Adrenal gland (tissue), 12 donors: Measurements from ENCODE around the gene ITGBL1. TPM values are rescaled to one million over a fixed set of nuclear protein-coding genes. Genes with fewer than 3 reads are reported as not detected.

Experiments used
- DNase-seq, 7 donors: peaks; one replicate each; pipeline ENCODE4 v3.0.0-alpha.2; 2019 to 2020
- H3K27ac ChIP-seq, 5 donors: fragments of 200-600 bp; sonication (generic) in 4 of 5; 1 replicate in 3 of 5; 2 replicates in 2 of 5; pipeline versions ENCODE4 v1.5.1 to v1.8.0; 2016 to 2020; ENCODE audit warnings: mild to moderate bottlenecking in 1 of 5
- H3K27me3 ChIP-seq: fragments of 200-600 bp; 2 replicates; pipeline ENCODE4 v1.8.0; 2021
- H3K36me3 ChIP-seq, 2 donors: fragments of 200-600 bp; replicated peaks in 1 of 2; 1 replicate in 1 of 2; 2 replicates in 1 of 2; pipeline versions ENCODE4 v1.5.1 to v1.8.0; 2018 to 2022
- H3K4me1 ChIP-seq, 2 donors: fragments of 200-600 bp; replicated peaks in 1 of 2; 1 replicate in 1 of 2; 2 replicates in 1 of 2; pipeline versions ENCODE4 v1.5.1 to v1.8.0; 2018 to 2021
- H3K4me3 ChIP-seq, 4 donors: fragments of 200-600 bp; sonication (generic) in 3 of 4; one replicate each; pipeline ENCODE4 v1.5.1; 2016 to 2018
- H3K9me3 ChIP-seq, 3 donors: fragments of 200-600 bp; sonication (generic) in 1 of 3; replicated peaks in 1 of 3; 1 replicate in 2 of 3; 2 replicates in 1 of 3; pipeline versions ENCODE4 v1.5.1 to v1.8.0; 2016 to 2021
- POLR2A ChIP-seq, 2 donors: fragments of 450-650 bp; IDR thresholded peaks; one replicate each; pipeline ENCODE4 v1.6.1; 2017; ENCODE audit warnings: antibody characterized with exemption in 2 of 2, mild to moderate bottlenecking in 2 of 2, moderate library complexity in 1 of 2
- WGBS, 4 donors: extraction: QIAGEN DNeasy Blood & Tissue Kit in 2 of 4; methylation state at CpG; one replicate each; pipeline versions ENCODE4 v1.1.5 to v1.1.7; 2013 to 2017; 5-methylcytosine and 5-hydroxymethylcytosine counted together
- intact Hi-C, 2 donors: fragments of 100-400 bp; cut with DNase I; formaldehyde crosslinking; loops; one replicate each; pipeline versions ENCODE4 v1.14.1 to v1.15.0; 2022 to 2023
- polyA plus RNA-seq, 3 donors: library from polyadenylated mRNA; stranded (reverse); fragments of 200-250 nt in 2 of 3; fragments of 350-450 nt in 1 of 3; fragmentation: Illumina TruSeq in 1 of 3; extraction: RNeasy Lipid Tissue Mini Kit (QIAGEN cat#74804) in 1 of 3; gene quantifications; one replicate each; pipeline ENCODE4 v1.2.3, GENCODE V29; 2013 to 2014
- total RNA-seq, 9 donors: library from RNA; depleted of rRNA in 4 of 9; stranded (reverse); fragments of >200 nt in 4 of 9; fragments of 120-200 nt in 1 of 9; fragmentation: NEBNext Ultra II Directional in 1 of 9; extraction: Animal tissue kit (Norgen Biotek cat#: 25700) in 1 of 9; gene quantifications; one replicate each; pipeline versions ENCODE4 v1.1.0 to v1.2.4, GENCODE V29; 2013 to 2023
- TF ChIP-seq, protein P1 (sequence below), 6 experiments: fragments of 450-650 bp in 4 of 6; fragments of 200-600 bp in 2 of 6; sonication (generic) in 1 of 6; IDR thresholded peaks; 1 replicate in 5 of 6; 2 replicates in 1 of 6; pipeline versions ENCODE4 v1.5.1 to v1.8.0; 2016 to 2021; ENCODE audit warnings: antibody characterized with exemption in 6 of 6, mild to moderate bottlenecking in 2 of 6, moderate library complexity in 1 of 6
- donor health status: healthy with polysubstance abuse.
- donor health status: Bipolar disorder and iron deficiency.
- donor health status: DM: yes; HTN: yes; CAD: no.
- donor health status: DM: no; HTN: no; CAD: no.
- donor health status: DM: no; HTN: no; CAD: no.
- donor health status: DM: yes; HTN: yes; CAD: no.

ITGBL1 gene
- total and polyA plus RNA-seq, 12 donors = 1.4 to 8.3 (median 4.8) TPM

DNA sequence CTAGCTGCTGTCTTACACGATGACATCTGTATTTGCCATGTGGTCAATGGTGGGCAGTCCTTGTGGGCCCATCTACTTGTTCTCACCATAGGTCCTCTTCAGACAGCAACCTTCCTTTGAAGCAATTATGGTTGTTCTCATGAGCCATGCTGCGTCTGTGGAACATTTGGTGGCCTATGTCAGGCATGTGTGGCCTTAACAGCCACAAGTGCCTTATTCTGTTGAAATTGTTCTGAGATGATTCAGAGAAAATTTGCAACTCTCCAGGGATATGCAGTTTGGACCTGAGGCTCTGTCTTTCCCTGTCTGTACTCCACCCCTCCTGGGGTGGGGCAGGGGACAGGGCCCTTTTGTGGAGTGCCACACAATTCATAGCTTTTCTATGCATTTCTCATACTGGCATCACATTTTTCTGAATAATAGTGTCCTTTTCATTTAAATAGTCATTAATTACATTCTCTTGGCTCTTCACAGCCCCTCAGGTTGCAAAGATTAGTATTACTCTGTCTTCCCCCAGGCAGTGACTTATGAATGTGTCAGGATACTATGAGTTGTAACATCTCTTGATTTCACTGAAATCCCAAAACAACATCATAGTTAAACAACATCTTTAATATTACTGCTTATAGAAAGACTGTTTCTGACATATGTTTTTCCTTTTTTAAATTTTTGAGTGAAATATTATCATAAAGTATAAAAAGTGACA, 102.1 kb downstream of the ITGBL1 start:
- TF ChIP-seq, protein P1, sequence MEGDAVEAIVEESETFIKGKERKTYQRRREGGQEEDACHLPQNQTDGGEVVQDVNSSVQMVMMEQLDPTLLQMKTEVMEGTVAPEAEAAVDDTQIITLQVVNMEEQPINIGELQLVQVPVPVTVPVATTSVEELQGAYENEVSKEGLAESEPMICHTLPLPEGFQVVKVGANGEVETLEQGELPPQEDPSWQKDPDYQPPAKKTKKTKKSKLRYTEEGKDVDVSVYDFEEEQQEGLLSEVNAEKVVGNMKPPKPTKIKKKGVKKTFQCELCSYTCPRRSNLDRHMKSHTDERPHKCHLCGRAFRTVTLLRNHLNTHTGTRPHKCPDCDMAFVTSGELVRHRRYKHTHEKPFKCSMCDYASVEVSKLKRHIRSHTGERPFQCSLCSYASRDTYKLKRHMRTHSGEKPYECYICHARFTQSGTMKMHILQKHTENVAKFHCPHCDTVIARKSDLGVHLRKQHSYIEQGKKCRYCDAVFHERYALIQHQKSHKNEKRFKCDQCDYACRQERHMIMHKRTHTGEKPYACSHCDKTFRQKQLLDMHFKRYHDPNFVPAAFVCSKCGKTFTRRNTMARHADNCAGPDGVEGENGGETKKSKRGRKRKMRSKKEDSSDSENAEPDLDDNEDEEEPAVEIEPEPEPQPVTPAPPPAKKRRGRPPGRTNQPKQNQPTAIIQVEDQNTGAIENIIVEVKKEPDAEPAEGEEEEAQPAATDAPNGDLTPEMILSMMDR (IDR thresholded peaks at IDR 0.05) = no peak
- no peak for TF ChIP-seq POLR2A (IDR thresholded peaks at IDR 0.05)
- Histone ChIP-seq H3K4me3 (no peak overlapping the region), H3K4me1 (no peaks in the 10 kb centered on the region), H3K9me3 (no peaks in the 10 kb centered on the region), H3K36me3 (no peaks in the 10 kb centered on the region), H3K27me3 (no peaks in the 10 kb centered on the region), H3K27ac (no peak overlapping the region)
- DNase-seq = no peak
- 88 to 98% (median 92%) methylated on average over 2 of the region's 2 CpGs for WGBS, 4 donors
- intact Hi-C loops = no loop called here

DNA sequence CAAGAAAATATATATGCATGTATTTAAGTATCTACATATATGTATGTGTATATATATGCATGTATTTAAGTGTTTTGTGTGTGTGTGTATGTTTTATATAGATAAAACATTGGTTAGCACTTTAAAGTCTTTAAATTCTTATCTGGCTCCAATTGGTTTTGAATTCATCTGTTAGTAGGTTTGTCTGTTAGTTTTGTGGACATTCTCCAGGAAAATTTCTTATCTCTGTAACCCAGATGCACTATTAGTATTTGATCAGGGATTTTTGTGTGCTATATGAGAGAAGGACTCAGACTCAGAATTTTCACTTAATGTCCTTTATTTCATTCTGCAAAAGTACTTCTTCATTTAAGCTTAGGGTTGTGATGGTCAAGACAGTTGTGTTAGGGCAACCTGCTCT, 103.1 kb downstream of the ITGBL1 start:
- H3K9me3 ChIP-seq = no peaks in the 10 kb centered on the region
- no peaks in the 10 kb centered on the region for H3K4me1 ChIP-seq
- no peaks in the 10 kb centered on the region for H3K36me3 ChIP-seq
- DNase-seq = no peak
- H3K27ac ChIP-seq = no peak overlapping the region
- intact Hi-C loops = no loop called here
- H3K4me3 ChIP-seq = no peak overlapping the region
- TF ChIP-seq, protein P1 (IDR thresholded peaks at IDR 0.05) = no peak
- no peak for TF ChIP-seq POLR2A (IDR thresholded peaks at IDR 0.05)
- H3K27me3 ChIP-seq = no peaks in the 10 kb centered on the region

DNA sequence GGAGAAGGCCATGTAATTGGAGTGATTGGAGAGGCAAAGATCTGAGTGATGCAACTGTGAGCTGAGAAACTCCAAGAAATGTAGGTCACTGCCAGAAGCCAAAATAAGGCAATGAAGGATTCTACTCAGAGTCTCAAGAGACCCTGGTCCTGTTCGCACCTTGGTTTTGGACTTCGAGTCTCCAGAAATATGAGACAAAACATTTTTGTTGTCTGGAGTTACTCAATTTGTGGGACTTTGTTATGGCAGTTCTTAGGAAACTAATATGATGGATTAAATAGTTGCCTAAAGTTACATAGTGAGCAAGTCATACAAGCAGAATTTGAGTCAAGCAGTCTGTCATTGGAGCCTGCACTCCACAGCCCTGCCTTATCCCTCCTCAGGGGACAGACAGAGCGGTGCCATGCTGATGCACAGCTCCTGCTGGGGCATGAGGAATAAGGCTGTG, 104.2 kb downstream of the ITGBL1 start:
- DNase-seq = no peak
- TF ChIP-seq, protein P1 (IDR thresholded peaks at IDR 0.05) = no peak
- WGBS, 4 donors = 75 to 91% (median 87%) methylated on average over 3 of the region's 3 CpGs
- H3K9me3 ChIP-seq = no peaks in the 10 kb centered on the region
- H3K27me3 ChIP-seq = no peaks in the 10 kb centered on the region
- intact Hi-C loops = no loop called here
- H3K36me3 ChIP-seq = no peaks in the 10 kb centered on the region
- no peak overlapping the region for H3K4me3 ChIP-seq
- H3K27ac ChIP-seq = no peak overlapping the region
- H3K4me1 ChIP-seq = no peaks in the 10 kb centered on the region

DNA sequence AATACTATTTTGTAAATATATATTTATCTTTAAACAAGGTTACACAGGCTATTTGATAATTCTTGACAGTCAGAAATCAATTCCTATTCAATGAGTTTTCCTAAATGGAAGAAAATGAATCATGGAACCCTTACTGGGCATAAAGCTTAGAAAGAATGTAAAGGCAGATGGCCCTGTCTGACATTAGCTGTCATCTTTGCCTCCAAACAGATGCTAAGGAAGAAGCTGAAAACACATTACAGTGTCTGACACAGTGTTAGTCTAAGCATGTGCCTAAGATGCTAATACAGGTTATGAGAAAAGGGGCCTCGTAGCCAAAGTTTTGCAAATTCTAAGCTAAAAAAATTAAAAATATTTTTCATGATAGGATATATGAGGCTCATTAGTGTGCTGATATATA, 112.8 kb downstream of the ITGBL1 start:
- 77 to 92% (median 91%) methylated on average over 1 of the region's 1 CpG for WGBS, 4 donors

More for the DNA sequence above, 112.8 kb downstream of the ITGBL1 start:
- no peak overlapping the region for H3K4me3 ChIP-seq
- no peak overlapping the region for H3K27ac ChIP-seq
- no peak for DNase-seq
- TF ChIP-seq, protein P1 (IDR thresholded peaks at IDR 0.05) = no peak
- no peak for TF ChIP-seq POLR2A (IDR thresholded peaks at IDR 0.05)
- no peaks in the 10 kb centered on the region for H3K36me3 ChIP-seq
- H3K4me1 ChIP-seq = no peaks in the 10 kb centered on the region
- no peaks in the 10 kb centered on the region for H3K9me3 ChIP-seq
- intact Hi-C loops = no loop called here
- no peaks in the 10 kb centered on the region for H3K27me3 ChIP-seq
